GM23338 (cell line): ENCODE data around the gene ACE2.

Source experiments
- CTCF ChIP-seq, 2 experiments: fragments of 200-600 bp in 1 of 2; sonication (generic) in 1 of 2; conservative IDR thresholded peaks; 2 replicates each; pipeline versions ENCODE4 v1.5.1 to v1.6.1; 2016 to 2017; ENCODE audit warnings: antibody characterized with exemption in 2 of 2, low read depth in 2 of 2, mild to moderate bottlenecking in 2 of 2, moderate library complexity in 1 of 2
- EZH2 ChIP-seq: fragments of 200-600 bp; sonication (generic); IDR thresholded peaks from one replicate; pipeline ENCODE4 v1.8.0; 2017; ENCODE audit warnings: antibody characterized with exemption, mild to moderate bottlenecking, low read depth; ENCODE audit not compliant: unreplicated experiment
- EZH2phosphoT487 ChIP-seq: fragments of 200-600 bp; sonication (generic); IDR thresholded peaks from one replicate; pipeline ENCODE4 v1.8.1; 2018; ENCODE audit warnings: antibody characterized with exemption; ENCODE audit not compliant: unreplicated experiment
- JUNB ChIP-seq: IDR thresholded peaks from one replicate; pipeline ENCODE4 v1.6.1; 2016; ENCODE audit warnings: antibody characterized with exemption; ENCODE audit not compliant: unreplicated experiment
- NANOG ChIP-seq: IDR thresholded peaks from 2 replicates; pipeline ENCODE4 v1.6.1; 2016; ENCODE audit warnings: antibody characterized with exemption, borderline replicate concordance
- POLR2AphosphoS5 ChIP-seq: IDR thresholded peaks from 2 replicates; pipeline ENCODE4 v1.6.1; 2016; ENCODE audit warnings: antibody characterized with exemption, low read depth
- ZNF331 ChIP-seq: fragments of 250-450 bp; sonication (Bioruptor Pico); IDR thresholded peaks from 2 replicates; pipeline ENCODE4 v1.5.0; 2020; ENCODE audit warnings: low read depth, mild to moderate bottlenecking, moderate library complexity
- ZNF462 ChIP-seq: fragments of 250-450 bp; sonication (Bioruptor Pico); IDR thresholded peaks from 2 replicates; pipeline ENCODE4 v1.5.0; 2020; ENCODE audit warnings: mild to moderate bottlenecking, moderate library complexity
- TF ChIP-seq, protein P1 (sequence below): IDR thresholded peaks from one replicate; pipeline ENCODE4 v1.6.1; 2018; ENCODE audit warnings: antibody characterized with exemption; ENCODE audit not compliant: unreplicated experiment

- no peak for TF ChIP-seq CTCF (conservative IDR thresholded peaks at IDR 0.05; ENCODE audit: low read depth in 2 of 2)
- no peak for TF ChIP-seq POLR2AphosphoS5
- no peak for TF ChIP-seq ZNF462 (CRISPR knock-in tag)
- no peak for TF ChIP-seq EZH2
- TF ChIP-seq JUNB = no peak
- no peak for TF ChIP-seq EZH2phosphoT487
- no peak for TF ChIP-seq NANOG
- TF ChIP-seq, protein P1, sequence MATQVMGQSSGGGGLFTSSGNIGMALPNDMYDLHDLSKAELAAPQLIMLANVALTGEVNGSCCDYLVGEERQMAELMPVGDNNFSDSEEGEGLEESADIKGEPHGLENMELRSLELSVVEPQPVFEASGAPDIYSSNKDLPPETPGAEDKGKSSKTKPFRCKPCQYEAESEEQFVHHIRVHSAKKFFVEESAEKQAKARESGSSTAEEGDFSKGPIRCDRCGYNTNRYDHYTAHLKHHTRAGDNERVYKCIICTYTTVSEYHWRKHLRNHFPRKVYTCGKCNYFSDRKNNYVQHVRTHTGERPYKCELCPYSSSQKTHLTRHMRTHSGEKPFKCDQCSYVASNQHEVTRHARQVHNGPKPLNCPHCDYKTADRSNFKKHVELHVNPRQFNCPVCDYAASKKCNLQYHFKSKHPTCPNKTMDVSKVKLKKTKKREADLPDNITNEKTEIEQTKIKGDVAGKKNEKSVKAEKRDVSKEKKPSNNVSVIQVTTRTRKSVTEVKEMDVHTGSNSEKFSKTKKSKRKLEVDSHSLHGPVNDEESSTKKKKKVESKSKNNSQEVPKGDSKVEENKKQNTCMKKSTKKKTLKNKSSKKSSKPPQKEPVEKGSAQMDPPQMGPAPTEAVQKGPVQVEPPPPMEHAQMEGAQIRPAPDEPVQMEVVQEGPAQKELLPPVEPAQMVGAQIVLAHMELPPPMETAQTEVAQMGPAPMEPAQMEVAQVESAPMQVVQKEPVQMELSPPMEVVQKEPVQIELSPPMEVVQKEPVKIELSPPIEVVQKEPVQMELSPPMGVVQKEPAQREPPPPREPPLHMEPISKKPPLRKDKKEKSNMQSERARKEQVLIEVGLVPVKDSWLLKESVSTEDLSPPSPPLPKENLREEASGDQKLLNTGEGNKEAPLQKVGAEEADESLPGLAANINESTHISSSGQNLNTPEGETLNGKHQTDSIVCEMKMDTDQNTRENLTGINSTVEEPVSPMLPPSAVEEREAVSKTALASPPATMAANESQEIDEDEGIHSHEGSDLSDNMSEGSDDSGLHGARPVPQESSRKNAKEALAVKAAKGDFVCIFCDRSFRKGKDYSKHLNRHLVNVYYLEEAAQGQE = no peak
- TF ChIP-seq ZNF331 (CRISPR knock-in tag) = no peak
Observed at GRCh38 chrX:15576019-15576418, 24.7 kb downstream of the ACE2 start.
